HG02763 (cell line): ENCODE data around the gene LATS1.
"Not testable (repeated sequence)": the region's sequence is repeated elsewhere in the genome, so short reads cannot be mapped to it uniquely, and the experiment has no call there.

ENCODE experiments used
- ATAC-seq: cut with Tn5 transposase; IDR thresholded peaks from one replicate; pipeline ENCODE4 v1.9.1; 2021; ENCODE audit warnings: mild to moderate bottlenecking, moderate library complexity; ENCODE audit not compliant: unreplicated experiment

The LATS1 gene

GRCh38 chr6:149717588-149718458 is at the start of gene LATS1:
Gene LATS1 (minus strand): TSS chr6:149718101. CDS start chr6:149702126, 15,975 bp downstream.
- ATAC-seq: peak; percentile 92

GRCh38 chr6:149766156-149766769 is 48.4 kb upstream of the LATS1 start:
- ATAC-seq: no peak

GRCh38 chr6:149763866-149764265 is 46.0 kb upstream of the LATS1 start:
- no peak for ATAC-seq

- ATAC-seq: peak; percentile 95
Measured at GRCh38 chr6:149761438-149761837, 43.5 kb upstream of the LATS1 start.

GRCh38 chr6:149756261-149756636 is 38.3 kb upstream of the LATS1 start:
- ATAC-seq: no peak

GRCh38 chr6:149755300-149756260 is 37.7 kb upstream of the LATS1 start:
- peak; percentile 49 for ATAC-seq

- no peak for ATAC-seq
Measured at GRCh38 chr6:149754548-149754947, 36.6 kb upstream of the LATS1 start.

- ATAC-seq: not testable (repeated sequence)
Measured at GRCh38 chr6:149753374-149753637, 35.4 kb upstream of the LATS1 start.

GRCh38 chr6:149752600-149753373 is 34.9 kb upstream of the LATS1 start:
- ATAC-seq: no peak

GRCh38 chr6:149751920-149752319 is 34.0 kb upstream of the LATS1 start:
- not testable (repeated sequence) for ATAC-seq

GRCh38 chr6:149751239-149751638 is 33.3 kb upstream of the LATS1 start:
- ATAC-seq: no peak

- peak; percentile 30 for ATAC-seq
Measured at GRCh38 chr6:149750136-149750609, 32.3 kb upstream of the LATS1 start.

GRCh38 chr6:149749594-149750135 is 31.8 kb upstream of the LATS1 start, which contains the start of gene PCMT1:
Gene PCMT1 (plus strand): TSS chr6:149749741. CDS start chr6:149749902, 161 bp downstream.
- ATAC-seq: peak; percentile 85

GRCh38 chr6:149749082-149749593 is 31.2 kb upstream of the LATS1 start:
- ATAC-seq: not testable (repeated sequence)

- ATAC-seq: peak; percentile 52
Measured at GRCh38 chr6:149746147-149746946, 28.4 kb upstream of the LATS1 start, which contains the start of gene NUP43. Gene NUP43 (minus strand): TSS chr6:149746529. CDS start chr6:149746495, 34 bp downstream.

GRCh38 chr6:149745252-149745651 is 27.4 kb upstream of the LATS1 start:
- not testable (repeated sequence) for ATAC-seq

- ATAC-seq: no peak
Measured at GRCh38 chr6:149734915-149735314, 17.0 kb upstream of the LATS1 start.

- ATAC-seq: no peak
Measured at GRCh38 chr6:149733089-149733720, 15.3 kb upstream of the LATS1 start.
